GM06990 (cell line): ENCODE data around the gene PPFIBP2.
A peak's percentile ranks its signal among the peaks of the same experiment; 100 is the strongest.

Experiments
- DNase-seq: peaks from one replicate; pipeline ENCODE4 v3.0.0-alpha.2; 2011; ENCODE audit not compliant: insufficient read length; ENCODE audit errors: extremely low read depth
- H3K27me3 ChIP-seq: replicated peaks from 2 replicates; pipeline ENCODE4 v1.6.0; 2011; ENCODE audit warnings: low read length; ENCODE audit not compliant: control insufficient read depth, insufficient read depth
- H3K36me3 ChIP-seq: 2 replicates; pipeline ENCODE4 v1.5.1; 2011; ENCODE audit warnings: low read length; ENCODE audit not compliant: control insufficient read depth, insufficient read depth
- H3K4me3 ChIP-seq: replicated peaks from 2 replicates; pipeline ENCODE4 v1.5.1; 2011; ENCODE audit warnings: low read depth, mild to moderate bottlenecking, control low read depth, low read length
- TF ChIP-seq, protein P1 (sequence below): IDR thresholded peaks from 2 replicates; pipeline ENCODE4 v1.5.1; 2011; ENCODE audit warnings: low read length, control low read depth, mild to moderate bottlenecking, inconsistent platforms; ENCODE audit not compliant: insufficient read depth, poor library complexity, severe bottlenecking

Gene PPFIBP2

DNA sequence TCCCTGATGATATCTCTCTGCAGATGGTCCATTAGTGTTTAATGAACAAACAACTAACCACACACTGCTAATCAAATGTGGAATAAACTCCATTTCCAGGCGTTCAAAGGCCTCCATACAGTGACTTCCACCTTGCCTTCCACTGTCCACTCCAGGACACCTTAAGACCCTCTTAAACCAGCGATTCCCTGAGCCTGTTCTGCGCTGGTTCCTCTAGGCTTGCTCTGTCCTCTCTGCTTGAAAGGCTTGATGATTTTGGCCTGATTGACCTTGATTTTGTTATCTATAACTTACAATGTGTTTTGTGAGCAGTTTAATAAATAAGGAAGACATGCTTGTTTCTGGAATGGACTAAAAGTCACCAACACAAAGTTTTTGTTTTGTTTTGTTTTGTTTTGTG lies 180.4 kb downstream of the PPFIBP2 start:
- Histone ChIP-seq H3K4me3 (0 out of 2 replicates have a peak overlapping the region, but pooled peaks have one; percentile 10), H3K36me3 (no peaks in the 10 kb centered on the region), H3K27me3 (peaks cover 1% of the 10 kb centered on the region)
- no peak for DNase-seq
- TF ChIP-seq, protein P1, sequence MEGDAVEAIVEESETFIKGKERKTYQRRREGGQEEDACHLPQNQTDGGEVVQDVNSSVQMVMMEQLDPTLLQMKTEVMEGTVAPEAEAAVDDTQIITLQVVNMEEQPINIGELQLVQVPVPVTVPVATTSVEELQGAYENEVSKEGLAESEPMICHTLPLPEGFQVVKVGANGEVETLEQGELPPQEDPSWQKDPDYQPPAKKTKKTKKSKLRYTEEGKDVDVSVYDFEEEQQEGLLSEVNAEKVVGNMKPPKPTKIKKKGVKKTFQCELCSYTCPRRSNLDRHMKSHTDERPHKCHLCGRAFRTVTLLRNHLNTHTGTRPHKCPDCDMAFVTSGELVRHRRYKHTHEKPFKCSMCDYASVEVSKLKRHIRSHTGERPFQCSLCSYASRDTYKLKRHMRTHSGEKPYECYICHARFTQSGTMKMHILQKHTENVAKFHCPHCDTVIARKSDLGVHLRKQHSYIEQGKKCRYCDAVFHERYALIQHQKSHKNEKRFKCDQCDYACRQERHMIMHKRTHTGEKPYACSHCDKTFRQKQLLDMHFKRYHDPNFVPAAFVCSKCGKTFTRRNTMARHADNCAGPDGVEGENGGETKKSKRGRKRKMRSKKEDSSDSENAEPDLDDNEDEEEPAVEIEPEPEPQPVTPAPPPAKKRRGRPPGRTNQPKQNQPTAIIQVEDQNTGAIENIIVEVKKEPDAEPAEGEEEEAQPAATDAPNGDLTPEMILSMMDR, result no peak

GRCh38 chr11:7696424-7696823 lies 182.6 kb downstream of the PPFIBP2 start:
- TF ChIP-seq, protein P1, result no peak
- no peak overlapping the region for H3K4me3 ChIP-seq
- H3K36me3 ChIP-seq, result no peaks in the 10 kb centered on the region
- peaks cover 1% of the 10 kb centered on the region for H3K27me3 ChIP-seq
- DNase-seq, result no peak
